GM19238 (cell line): ENCODE data around the gene FBLN1.
A peak's percentile ranks its signal among the peaks of the same experiment; 100 is the strongest.
"Not testable (repeated sequence)": the region's sequence is repeated elsewhere in the genome, so short reads cannot be mapped to it uniquely, and the experiment has no call there.

Experiments
- DNase-seq: peaks from one replicate; pipeline ENCODE4 v3.0.0; 2011; ENCODE audit warnings: low spot score; ENCODE audit not compliant: insufficient read length

FBLN1 gene

GRCh38 chr22:45548247-45548840, 45.7 kb downstream of the FBLN1 start:
- no peak for DNase-seq

GRCh38 chr22:45548991-45549761, 46.5 kb downstream of the FBLN1 start:
- DNase-seq, result no peak

- no peak for DNase-seq
Measured at GRCh38 chr22:45549762-45550378, 47.2 kb downstream of the FBLN1 start.

- DNase-seq, result no peak
Measured at GRCh38 chr22:45550416-45550815, 47.7 kb downstream of the FBLN1 start.

- DNase-seq, result no peak
Measured at GRCh38 chr22:45550891-45551290, 48.2 kb downstream of the FBLN1 start.

- DNase-seq, result no peak
Measured at GRCh38 chr22:45551310-45552016, 48.8 kb downstream of the FBLN1 start.

- DNase-seq, result no peak
Measured at GRCh38 chr22:45552017-45552411, 49.3 kb downstream of the FBLN1 start.

GRCh38 chr22:45552580-45553350, 50.1 kb downstream of the FBLN1 start:
- DNase-seq, result no peak

GRCh38 chr22:45553351-45554039, 50.8 kb downstream of the FBLN1 start:
- DNase-seq, result peak; percentile 46

GRCh38 chr22:45554040-45554406, 51.3 kb downstream of the FBLN1 start:
- DNase-seq, result no peak

GRCh38 chr22:45554861-45555260, 52.2 kb downstream of the FBLN1 start:
- no peak for DNase-seq

GRCh38 chr22:45557926-45558325, 55.2 kb downstream of the FBLN1 start:
- DNase-seq, result not testable (repeated sequence)

- not testable (repeated sequence) for DNase-seq
Measured at GRCh38 chr22:45560092-45560491, 57.4 kb downstream of the FBLN1 start.

GRCh38 chr22:45560761-45561160, 58.1 kb downstream of the FBLN1 start:
- DNase-seq, result not testable (repeated sequence)

GRCh38 chr22:45562102-45562501, 59.4 kb downstream of the FBLN1 start:
- DNase-seq, result no peak

GRCh38 chr22:45562537-45563361, 60.1 kb downstream of the FBLN1 start:
- DNase-seq, result no peak

- no peak for DNase-seq
Measured at GRCh38 chr22:45563362-45564040, 60.8 kb downstream of the FBLN1 start.

GRCh38 chr22:45564349-45565030, 61.8 kb downstream of the FBLN1 start:
- no peak for DNase-seq

GRCh38 chr22:45565171-45565570, 62.5 kb downstream of the FBLN1 start:
- no peak for DNase-seq
